SKM-1 treated with dmso at 0.1 percent for 144 hours (cell line): Measurements from ENCODE around the gene OPN1MW3.
"Not testable (repeated sequence)": the region's sequence is repeated elsewhere in the genome, so short reads cannot be mapped to it uniquely, and the experiment has no call there.

Experiments
- DNase-seq: peaks from one replicate; lab custom pipeline; 2025; ENCODE audit not compliant: unreplicated experiment; lab: John Stamatoyannopoulos, UW

OPN1MW3 gene

GRCh38 chrX:154257282-154257681 lies at the start of gene OPN1MW3:
Gene OPN1MW3 (plus strand): TSS chrX:154257582. CDS start chrX:154257620, 38 bp downstream.
- not testable (repeated sequence) for DNase-seq

- not testable (repeated sequence) for DNase-seq
Observed at GRCh38 chrX:154209670-154210418, 47.5 kb upstream of the OPN1MW3 start.

DNA sequence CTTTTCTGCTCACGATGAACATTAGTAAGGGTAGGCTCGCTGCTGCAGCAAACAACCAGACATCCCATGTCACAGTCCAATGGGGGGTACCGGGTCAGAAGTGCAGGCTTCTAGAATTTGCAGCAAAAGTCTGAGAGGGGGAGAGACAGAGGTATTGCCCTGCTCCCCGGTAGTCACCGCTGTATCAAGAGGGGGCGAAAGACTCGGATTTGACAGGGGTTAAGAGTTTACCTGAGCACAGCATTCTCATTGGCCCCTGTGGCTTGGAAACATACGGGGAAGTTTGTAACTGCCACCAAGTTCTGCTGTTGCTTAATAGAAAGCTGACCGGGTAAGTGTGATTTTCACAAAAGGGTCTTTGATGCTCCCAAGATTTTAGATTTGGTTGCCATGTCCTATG lies 46.3 kb upstream of the OPN1MW3 start:
- DNase-seq = not testable (repeated sequence)

GRCh38 chrX:154211499-154211898 lies 45.9 kb upstream of the OPN1MW3 start:
- not testable (repeated sequence) for DNase-seq

DNA sequence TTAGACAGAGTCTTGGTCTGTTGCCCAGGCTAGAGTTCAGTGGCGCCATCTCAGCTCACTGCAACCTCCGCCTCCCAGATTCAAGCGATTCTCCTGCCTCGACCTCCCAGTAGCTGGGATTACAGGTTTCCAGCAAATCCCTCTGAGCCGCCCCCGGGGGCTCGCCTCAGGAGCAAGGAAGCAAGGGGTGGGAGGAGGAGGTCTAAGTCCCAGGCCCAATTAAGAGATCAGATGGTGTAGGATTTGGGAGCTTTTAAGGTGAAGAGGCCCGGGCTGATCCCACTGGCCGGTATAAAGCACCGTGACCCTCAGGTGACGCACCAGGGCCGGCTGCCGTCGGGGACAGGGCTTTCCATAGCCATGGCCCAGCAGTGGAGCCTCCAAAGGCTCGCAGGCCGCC lies 37.9 kb upstream of the OPN1MW3 start, which contains the start of gene OPN1MW2:
Gene OPN1MW2, plus strand, starts transcription at position 301 of the 400 bp plus-strand sequence. Its CDS starts 60 bp downstream, at position 361.
- not testable (repeated sequence) for DNase-seq

GRCh38 chrX:154225292-154225691 lies 32.1 kb upstream of the OPN1MW3 start:
- not testable (repeated sequence) for DNase-seq

DNA sequence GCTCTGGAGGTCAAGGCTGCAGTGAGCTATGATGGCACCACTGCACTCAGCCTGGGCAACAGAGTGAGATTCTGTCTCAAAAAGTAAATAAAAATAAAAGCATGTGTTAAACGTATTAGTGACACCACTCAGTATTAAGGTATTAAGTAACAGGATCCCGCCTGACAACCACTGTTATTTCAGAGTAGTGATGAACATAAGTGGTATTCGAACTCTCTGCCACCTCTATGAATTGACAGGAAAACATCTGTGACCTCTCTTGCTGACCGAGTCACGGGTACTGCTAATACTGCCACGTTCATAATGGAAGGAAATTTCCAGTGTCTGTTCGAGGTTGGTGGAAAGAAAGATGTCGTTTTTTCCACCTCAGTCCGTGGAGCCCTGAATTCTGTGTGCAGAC lies 30.7 kb upstream of the OPN1MW3 start:
- DNase-seq = not testable (repeated sequence)

DNA sequence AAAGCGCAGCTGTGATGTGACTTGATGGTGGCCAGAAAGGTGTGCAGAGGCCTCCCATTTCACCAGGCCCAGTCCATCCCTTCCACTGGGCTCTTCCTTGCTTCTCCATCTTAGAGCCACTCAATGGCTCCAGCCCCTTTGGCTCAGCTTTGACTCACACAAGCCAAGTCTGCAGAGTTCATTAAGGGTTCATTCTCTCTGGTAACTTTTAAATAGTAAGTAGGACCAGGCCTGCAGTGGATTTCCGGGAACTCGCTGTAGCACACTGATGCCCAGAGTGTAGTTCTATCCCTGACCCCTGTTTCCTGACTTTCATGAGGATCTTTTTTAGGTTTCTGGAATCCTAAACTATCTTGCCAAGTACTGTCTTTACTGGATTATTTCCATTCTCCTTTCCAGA lies 25.9 kb upstream of the OPN1MW3 start:
- DNase-seq = not testable (repeated sequence)

DNA sequence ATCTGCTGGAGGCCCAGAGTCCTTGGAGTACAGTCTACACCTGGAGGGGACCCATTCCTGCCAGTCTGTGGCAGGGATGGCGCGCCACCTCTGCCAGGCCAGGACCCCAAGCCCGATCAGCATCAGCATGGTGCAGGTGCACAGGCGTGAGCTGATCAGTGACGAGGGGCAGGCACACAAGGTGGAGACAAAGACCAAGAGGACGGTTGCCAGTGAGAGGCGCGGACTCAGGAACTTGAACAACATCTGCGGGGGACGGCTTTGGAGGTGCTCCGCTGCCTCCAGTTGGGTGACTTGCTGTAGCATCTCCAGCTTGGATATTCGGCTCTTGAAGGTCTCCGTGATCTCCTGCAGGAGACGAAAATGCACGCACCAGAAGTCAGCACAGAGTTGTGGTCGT lies 23.8 kb upstream of the OPN1MW3 start:
- DNase-seq = not testable (repeated sequence)

DNA sequence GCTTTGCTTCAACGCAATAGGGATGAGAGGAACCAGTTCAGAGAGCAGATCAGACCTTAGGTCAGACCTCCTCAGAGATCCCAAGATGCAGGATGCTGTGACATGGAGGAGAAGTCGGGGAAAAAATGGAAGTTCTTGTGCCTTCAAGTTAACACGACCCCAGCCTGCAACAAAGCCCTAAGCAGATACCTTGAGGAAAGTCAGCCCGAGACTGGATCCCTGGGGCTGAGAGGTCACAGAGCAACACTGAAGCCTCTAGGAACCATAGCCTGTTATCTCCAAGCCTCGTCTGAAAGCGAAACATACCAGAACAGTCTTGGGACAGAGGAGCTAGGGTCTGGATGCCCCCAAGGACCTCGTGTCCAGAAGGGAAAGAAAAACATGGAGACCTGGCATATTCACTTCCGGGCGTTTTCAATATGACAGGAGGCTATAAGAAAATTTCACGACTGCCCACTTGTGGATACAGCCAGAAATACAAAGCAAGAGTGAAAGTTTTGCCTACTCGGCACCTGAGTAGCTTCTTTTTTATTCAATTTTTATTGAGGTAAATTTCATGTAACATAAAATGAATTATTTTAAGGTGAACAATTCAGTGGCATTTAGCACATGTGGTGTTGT lies 18.3 kb upstream of the OPN1MW3 start:
- not testable (repeated sequence) for DNase-seq

DNA sequence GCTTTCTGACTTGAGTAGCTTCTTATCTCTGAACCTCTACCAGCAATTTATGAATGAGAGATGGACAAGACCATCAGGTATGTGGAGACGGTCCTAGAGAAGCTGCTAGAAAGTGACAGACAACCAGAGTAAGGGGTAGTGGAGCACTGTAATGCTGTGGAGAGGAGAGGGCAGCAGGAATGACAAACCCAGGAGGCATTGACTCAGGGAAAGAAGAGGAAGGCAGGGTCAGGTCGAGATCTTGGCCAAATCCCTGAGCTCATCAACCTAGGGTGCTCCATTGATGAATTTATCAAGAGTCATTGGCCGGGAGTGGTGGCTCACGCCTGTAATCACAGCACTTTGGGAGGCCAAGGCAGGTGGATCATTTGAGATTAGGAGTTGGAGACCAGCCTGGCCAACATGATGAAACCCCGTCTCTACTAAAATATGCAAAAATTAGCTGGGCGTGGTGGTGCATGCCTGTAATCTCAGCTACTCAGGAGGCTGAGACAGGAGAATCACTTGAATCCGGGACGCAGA lies 17.3 kb upstream of the OPN1MW3 start:
- DNase-seq = not testable (repeated sequence)

DNA sequence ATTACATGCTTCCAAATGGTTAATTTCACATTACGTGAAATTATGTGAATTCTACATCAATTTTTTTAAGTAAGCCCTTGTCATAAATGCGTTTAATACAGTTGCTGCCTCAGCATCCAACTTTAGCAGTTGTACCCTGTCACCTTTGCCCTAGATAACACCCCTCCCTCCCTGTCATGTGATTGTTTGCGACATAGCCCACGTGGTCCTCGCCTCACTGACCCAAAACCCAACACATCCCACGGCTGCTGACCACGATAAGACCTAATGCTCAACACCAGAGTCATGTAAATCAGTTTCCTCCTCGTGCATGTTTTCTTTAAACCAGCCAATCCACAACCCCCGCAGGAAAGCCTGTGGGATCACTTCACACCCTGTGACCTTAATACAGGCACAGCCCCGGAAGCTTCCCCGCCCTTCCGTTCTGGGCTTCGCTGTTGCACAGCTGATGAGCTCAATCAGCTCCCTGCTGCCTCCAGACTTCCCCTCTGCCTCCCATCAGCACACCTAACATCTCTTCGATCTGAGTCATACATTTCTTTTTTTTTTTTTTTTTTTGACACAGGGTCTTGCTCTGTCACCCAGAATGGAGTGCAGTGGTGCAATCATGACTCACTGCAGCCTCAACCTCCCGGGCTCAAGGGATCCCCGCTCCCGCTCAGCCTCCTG lies 9.9 kb upstream of the OPN1MW3 start:
- not testable (repeated sequence) for DNase-seq

GRCh38 chrX:154248076-154248475 lies 9.3 kb upstream of the OPN1MW3 start:
- DNase-seq = not testable (repeated sequence)

DNA sequence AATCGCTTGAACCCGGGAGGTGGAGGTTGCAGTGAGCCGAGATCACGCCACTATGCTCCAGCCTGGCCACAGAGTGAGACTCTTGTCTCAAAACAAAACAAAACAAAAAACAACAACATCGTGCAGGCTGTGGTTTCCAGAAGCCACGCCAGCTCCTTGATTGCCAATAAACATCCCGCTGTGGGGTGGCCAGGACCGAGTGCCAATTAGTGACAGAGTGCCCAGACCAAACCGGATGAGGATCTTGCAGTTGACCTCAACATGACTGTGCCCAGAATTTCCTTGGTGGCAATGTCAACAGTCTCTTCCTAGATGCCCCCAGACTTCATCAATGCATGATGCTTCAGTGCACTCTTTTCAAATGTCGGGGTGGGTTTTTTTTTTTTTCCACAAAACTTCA lies 1.3 kb downstream of the OPN1MW3 start:
- not testable (repeated sequence) for DNase-seq

- not testable (repeated sequence) for DNase-seq
Observed at GRCh38 chrX:154263072-154263471, 5.7 kb downstream of the OPN1MW3 start.

GRCh38 chrX:154269245-154269644 lies 11.9 kb downstream of the OPN1MW3 start:
- not testable (repeated sequence) for DNase-seq

- DNase-seq = not testable (repeated sequence)
Observed at GRCh38 chrX:154284489-154285338, 27.3 kb downstream of the OPN1MW3 start.

DNA sequence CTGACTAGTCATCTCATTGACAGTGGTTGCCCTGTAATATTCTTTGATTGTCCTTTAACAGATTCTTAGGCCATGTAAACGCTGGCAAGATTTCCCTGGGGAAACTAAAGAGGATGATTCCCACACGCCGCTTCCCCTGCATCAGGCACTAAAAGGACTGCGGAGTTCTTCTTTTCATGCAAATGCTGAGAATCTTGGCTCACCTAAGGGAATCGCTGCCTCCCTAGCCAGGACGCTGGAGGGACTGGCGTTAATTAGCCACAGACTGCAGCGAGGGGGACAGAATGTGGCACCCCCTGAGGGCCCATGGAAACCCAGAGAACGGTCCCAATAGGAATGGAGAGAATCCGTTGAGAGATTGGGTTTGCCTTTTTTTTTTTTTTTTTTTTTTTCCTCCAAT lies 29.0 kb downstream of the OPN1MW3 start:
- not testable (repeated sequence) for DNase-seq

- no peak for DNase-seq
Observed at GRCh38 chrX:154294791-154295574, 37.6 kb downstream of the OPN1MW3 start, which contains the start of gene TEX28. Gene TEX28 (minus strand): TSS chrX:154295124. CDS start chrX:154292117, 3,007 bp downstream.
